ENCODE data around the gene APRT.

APRT gene

GRCh38 chr16:88763502-88764053, 48.1 kb downstream of the APRT start:
- H3K9me3 ChIP-seq (ENCODE audit: insufficient read depth, low read length): no peaks in the 10 kb centered on the region
- no peak overlapping the region for H3K4me3 ChIP-seq (ENCODE audit: low read length)
- no peak overlapping the region for H3K27ac ChIP-seq (ENCODE audit: low read length)
- no peak overlapping the region for H3K4me2 ChIP-seq (ENCODE audit: low read length)
- peaks cover 6% of the 10 kb centered on the region; the same call in 1 of the 2 replicates for H3K79me2 ChIP-seq (ENCODE audit: low read length)
- H2AFZ ChIP-seq (ENCODE audit: low read depth, low read length): no peak overlapping the region
- no peak overlapping the region for H3K9ac ChIP-seq (ENCODE audit: low read length)
- no peaks in the 10 kb centered on the region for H3K27me3 ChIP-seq (ENCODE audit: low read depth, low read length)
- no peaks in the 10 kb centered on the region for H3K36me3 ChIP-seq (replicated peaks; ENCODE audit: low read depth, low read length)
- 0 out of 2 replicates have a peak, but pooled peaks cover 3% of the 10 kb centered on the region for H4K20me1 ChIP-seq (ENCODE audit: insufficient read depth, low read length)
- TF ChIP-seq CTCF (IDR thresholded peaks at IDR 0.05; ENCODE audit: low read depth, low read length) (no peak), EZH2phosphoT487 (IDR thresholded peaks at IDR 0.05; ENCODE audit: low read depth) (no peak)
- peaks cover 19% of the 10 kb centered on the region for H3K4me1 ChIP-seq (ENCODE audit: low read length)

GRCh38 chr16:88762941-88763340, 48.8 kb downstream of the APRT start:
- Histone ChIP-seq H3K27me3 (ENCODE audit: low read depth, low read length) (no peaks in the 10 kb centered on the region), H2AFZ (ENCODE audit: low read depth, low read length) (no peak overlapping the region), H3K4me1 (ENCODE audit: low read length) (peaks cover 25% of the 10 kb centered on the region), H3K36me3 (replicated peaks; ENCODE audit: low read depth, low read length) (no peaks in the 10 kb centered on the region), H3K79me2 (ENCODE audit: low read length) (0 out of 2 replicates have a peak, but pooled peaks cover 2% of the 10 kb centered on the region), H3K4me3 (ENCODE audit: low read length) (no peak overlapping the region), H3K9me3 (ENCODE audit: insufficient read depth, low read length) (no peaks in the 10 kb centered on the region), H4K20me1 (ENCODE audit: insufficient read depth, low read length) (0 out of 2 replicates have a peak, but pooled peaks cover 3% of the 10 kb centered on the region), H3K4me2 (ENCODE audit: low read length) (no peak overlapping the region), H3K9ac (ENCODE audit: low read length) (no peak overlapping the region), H3K27ac (ENCODE audit: low read length) (no peak overlapping the region)
- no peak for TF ChIP-seq CTCF (IDR thresholded peaks at IDR 0.05; ENCODE audit: low read depth, low read length)
- TF ChIP-seq EZH2phosphoT487 (IDR thresholded peaks at IDR 0.05; ENCODE audit: low read depth): no peak

- Histone ChIP-seq H3K4me1 (ENCODE audit: low read length) (peaks cover 22% of the 10 kb centered on the region), H2AFZ (ENCODE audit: low read depth, low read length) (no peak overlapping the region), H3K4me3 (ENCODE audit: low read length) (no peak overlapping the region), H3K79me2 (ENCODE audit: low read length) (0 out of 2 replicates have a peak, but pooled peaks cover 2% of the 10 kb centered on the region), H3K9me3 (ENCODE audit: insufficient read depth, low read length) (no peaks in the 10 kb centered on the region), H3K36me3 (replicated peaks; ENCODE audit: low read depth, low read length) (no peaks in the 10 kb centered on the region), H3K27ac (ENCODE audit: low read length) (no peak overlapping the region), H4K20me1 (ENCODE audit: insufficient read depth, low read length) (0 out of 2 replicates have a peak, but pooled peaks cover 3% of the 10 kb centered on the region), H3K9ac (ENCODE audit: low read length) (no peak overlapping the region), H3K4me2 (ENCODE audit: low read length) (no peak overlapping the region), H3K27me3 (ENCODE audit: low read depth, low read length) (no peaks in the 10 kb centered on the region)
- no peak for TF ChIP-seq CTCF (IDR thresholded peaks at IDR 0.05; ENCODE audit: low read depth, low read length)
- TF ChIP-seq EZH2phosphoT487 (IDR thresholded peaks at IDR 0.05; ENCODE audit: low read depth): no peak
These were observed 49.4 kb downstream of the APRT start for GRCh38 chr16:88762258-88762870.

- 0 out of 2 replicates have a peak, but pooled peaks cover 2% of the 10 kb centered on the region for H3K79me2 ChIP-seq (ENCODE audit: low read length)
- H3K4me1 ChIP-seq (ENCODE audit: low read length): peaks cover 22% of the 10 kb centered on the region
- no peaks in the 10 kb centered on the region for H3K36me3 ChIP-seq (replicated peaks; ENCODE audit: low read depth, low read length)
- H2AFZ ChIP-seq (ENCODE audit: low read depth, low read length): no peak overlapping the region
- H3K9ac ChIP-seq (ENCODE audit: low read length): no peak overlapping the region
- H3K27me3 ChIP-seq (ENCODE audit: low read depth, low read length): no peaks in the 10 kb centered on the region
- H3K9me3 ChIP-seq (ENCODE audit: insufficient read depth, low read length): no peaks in the 10 kb centered on the region
- H3K4me2 ChIP-seq (ENCODE audit: low read length): no peak overlapping the region
- no peak overlapping the region for H3K4me3 ChIP-seq (ENCODE audit: low read length)
- H4K20me1 ChIP-seq (ENCODE audit: insufficient read depth, low read length): 0 out of 2 replicates have a peak, but pooled peaks cover 3% of the 10 kb centered on the region
- no peak overlapping the region for H3K27ac ChIP-seq (ENCODE audit: low read length)
- no peak for TF ChIP-seq EZH2phosphoT487 (IDR thresholded peaks at IDR 0.05; ENCODE audit: low read depth)
- TF ChIP-seq CTCF (IDR thresholded peaks at IDR 0.05; ENCODE audit: low read depth, low read length): no peak
These were observed 49.9 kb downstream of the APRT start for GRCh38 chr16:88761830-88762229.

Measured in OCI-LY3 (cell line).